SK-N-SH (cell line): ENCODE results near the gene MMS22L. TPM values are rescaled to one million over a fixed set of nuclear protein-coding genes. Genes with fewer than 3 reads are reported as not detected.
A peak's percentile ranks its signal among the peaks of the same experiment; 100 is the strongest.

Experiments used
- CTCF ChIA-PET: fragments of 300-600, 350-600 bp; formaldehyde crosslinking; extraction: SDS; loops from one replicate; lab custom pipeline; 2021; lab: Yijun Ruan, JAX
- POLR2A ChIA-PET: fragments of 350-600 bp; sonication (Branson Sonifier 250); formaldehyde crosslinking; extraction: SDS; loops from one replicate; lab custom pipeline; 2020; ENCODE audit warnings: antibody characterized with exemption, inconsistent platforms; lab: Yijun Ruan, JAX
- DNase-seq: peaks from one replicate; pipeline ENCODE4 v3.0.0; 2012
- H2AFZ ChIP-seq: fragments of 200-600 bp; sonication (generic); 2 replicates; pipeline ENCODE4 v1.8.1; 2016; ENCODE audit warnings: antibody characterized with exemption, mild to moderate bottlenecking, low read depth
- H3F3A ChIP-seq: fragments of 200-600 bp; sonication (generic); replicated peaks from 2 replicates; pipeline ENCODE3; 2016; ENCODE audit warnings: antibody characterized with exemption, mild to moderate bottlenecking; ENCODE audit not compliant: insufficient read depth
- H3K27ac ChIP-seq, 2 experiments: fragments of 200-500 bp in 1 of 2; fragments of 200-600 bp in 1 of 2; sonication (Bioruptor generic) in 1 of 2; sonication (generic), shearing (Covaris generic) in 1 of 2; 2 replicates each; pipeline versions ENCODE4 v1.5.1 to v1.6.1; 2014 to 2016; ENCODE audit warnings: low read depth in 2 of 2, inconsistent platforms in 1 of 2, low read length in 1 of 2, mild to moderate bottlenecking in 1 of 2, mixed read lengths in 1 of 2
- H3K27me3 ChIP-seq: fragments of 200-600 bp; sonication (generic), shearing (Covaris generic); 2 replicates; pipeline ENCODE4 v1.6.1; 2016; ENCODE audit warnings: mixed run types; ENCODE audit not compliant: insufficient read depth
- H3K36me3 ChIP-seq, 2 experiments: fragments of 200-500 bp in 1 of 2; fragments of 200-600 bp in 1 of 2; sonication (Bioruptor generic) in 1 of 2; sonication (generic) in 1 of 2; replicated peaks in 1 of 2; 2 replicates each; pipeline versions ENCODE3 to v1.5.1; 2014 to 2016; ENCODE audit warnings: low read length in 1 of 2, mild to moderate bottlenecking in 1 of 2; ENCODE audit not compliant: insufficient read depth in 2 of 2, control insufficient read depth in 1 of 2
- H3K4me1 ChIP-seq, 2 experiments: fragments of 200-500 bp in 1 of 2; fragments of 200-600 bp in 1 of 2; sonication (Bioruptor generic) in 1 of 2; sonication (generic), shearing (Covaris generic) in 1 of 2; 2 replicates each; pipeline versions ENCODE4 v1.5.1 to v1.6.1; 2014 to 2016; ENCODE audit warnings: low read depth in 1 of 2, low read length in 1 of 2, mixed run types in 1 of 2; ENCODE audit not compliant: insufficient read depth in 2 of 2, control insufficient read depth in 1 of 2
- H3K4me2 ChIP-seq: fragments of 200-600 bp; sonication (generic), shearing (Covaris generic); 2 replicates; pipeline ENCODE4 v1.6.1; 2017; ENCODE audit warnings: mixed run types
- H3K4me3 ChIP-seq, 2 experiments: fragments of 200-500 bp in 1 of 2; fragments of 200-600 bp in 1 of 2; sonication (Bioruptor generic) in 1 of 2; sonication (generic), shearing (Covaris generic) in 1 of 2; 2 replicates each; pipeline versions ENCODE4 v1.5.1 to v1.8.1; 2014 to 2016; ENCODE audit warnings: low read depth in 2 of 2, inconsistent platforms in 1 of 2, low read length in 1 of 2, mild to moderate bottlenecking in 1 of 2, mixed read lengths in 1 of 2, moderate library complexity in 1 of 2
- H3K79me2 ChIP-seq: fragments of 200-600 bp; sonication (generic); 2 replicates; pipeline ENCODE4 v1.8.1; 2017; ENCODE audit warnings: mild to moderate bottlenecking; ENCODE audit not compliant: insufficient read depth
- H3K9ac ChIP-seq: fragments of 200-600 bp; sonication (generic); 2 replicates; pipeline ENCODE4 v1.6.1; 2017; ENCODE audit warnings: mixed run types
- H3K9me2 ChIP-seq: fragments of 200-600 bp; sonication (generic); 2 replicates; pipeline ENCODE4 v1.6.1; 2017; ENCODE audit warnings: mixed run types
- H3K9me3 ChIP-seq: fragments of 200-600 bp; sonication (generic); 2 replicates; pipeline ENCODE4 v1.6.1; 2017; ENCODE audit warnings: mixed run types, mild to moderate bottlenecking, moderate library complexity
- H4K20me1 ChIP-seq: fragments of 200-600 bp; sonication (generic); 2 replicates; pipeline ENCODE4 v1.6.1; 2017; ENCODE audit warnings: mild to moderate bottlenecking, mixed run types; ENCODE audit not compliant: insufficient read depth
- EP300 ChIP-seq, 2 experiments: IDR thresholded peaks; 2 replicates each; pipeline versions ENCODE4 v1.4.0 to v1.6.1; 2012; ENCODE audit warnings: borderline replicate concordance in 1 of 2, low read depth in 1 of 2, low read length in 1 of 2
- RAD21 ChIP-seq: IDR thresholded peaks from 2 replicates; pipeline ENCODE4 v1.6.1; 2012; ENCODE audit warnings: mild to moderate bottlenecking, low read length
- SMC3 ChIP-seq: IDR thresholded peaks from 2 replicates; pipeline ENCODE4 v1.6.1; 2012; ENCODE audit warnings: low read depth, low read length, improper control_type of control experiment
- WGBS: methylation state at CpG from one replicate; pipeline ENCODE4 v1.1.6; 2017; ENCODE audit warnings: low lambda C conversion rate; 5-methylcytosine and 5-hydroxymethylcytosine counted together
- polyA plus RNA-seq, 3 experiments: library from polyadenylated mRNA; depleted of rRNA; stranded (reverse); fragments of >200 nt; gene quantifications; 2 replicates each; pipeline ENCODE4 v1.2.3, GENCODE V29; 2012
- TF ChIP-seq, protein P1 (sequence below): IDR thresholded peaks from 2 replicates; pipeline ENCODE4 v1.6.1; 2012; ENCODE audit warnings: mild to moderate bottlenecking, low read depth, low read length, moderate library complexity
- TF ChIP-seq, protein P2 (sequence below): fragments of 200-600 bp; sonication (generic); IDR thresholded peaks from 2 replicates; pipeline ENCODE4 v1.6.1; 2017; ENCODE audit warnings: antibody characterized with exemption, mild to moderate bottlenecking, moderate library complexity
- TF ChIP-seq, protein P3 (sequence below): IDR thresholded peaks from 2 replicates; pipeline ENCODE4 v1.4.0; 2012; ENCODE audit warnings: low read depth, borderline replicate concordance

MMS22L gene
- polyA plus RNA-seq, 1 of the 3 experiments (the other 2 are of a cell fraction), result 4.3 TPM

DNA sequence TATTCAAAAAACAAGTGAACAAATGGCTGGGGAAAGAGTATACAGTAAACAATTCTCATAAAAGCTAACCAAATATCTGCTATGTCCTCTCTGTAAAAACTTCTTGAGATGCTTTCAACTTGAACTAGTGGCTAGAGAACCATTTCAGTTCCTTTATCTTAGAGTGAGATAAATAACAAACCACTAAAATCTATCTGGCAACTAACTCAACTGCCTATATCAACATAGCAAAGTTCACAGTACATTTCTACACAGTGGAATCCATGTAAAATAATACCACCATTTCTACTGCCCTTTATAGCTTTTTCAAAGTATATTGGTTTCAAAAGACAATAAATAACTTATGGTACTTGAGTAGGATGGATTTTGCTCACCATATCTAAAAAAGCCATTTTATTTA lies 95.1 kb downstream of the MMS22L start (continued):
- TF ChIP-seq, protein P1, sequence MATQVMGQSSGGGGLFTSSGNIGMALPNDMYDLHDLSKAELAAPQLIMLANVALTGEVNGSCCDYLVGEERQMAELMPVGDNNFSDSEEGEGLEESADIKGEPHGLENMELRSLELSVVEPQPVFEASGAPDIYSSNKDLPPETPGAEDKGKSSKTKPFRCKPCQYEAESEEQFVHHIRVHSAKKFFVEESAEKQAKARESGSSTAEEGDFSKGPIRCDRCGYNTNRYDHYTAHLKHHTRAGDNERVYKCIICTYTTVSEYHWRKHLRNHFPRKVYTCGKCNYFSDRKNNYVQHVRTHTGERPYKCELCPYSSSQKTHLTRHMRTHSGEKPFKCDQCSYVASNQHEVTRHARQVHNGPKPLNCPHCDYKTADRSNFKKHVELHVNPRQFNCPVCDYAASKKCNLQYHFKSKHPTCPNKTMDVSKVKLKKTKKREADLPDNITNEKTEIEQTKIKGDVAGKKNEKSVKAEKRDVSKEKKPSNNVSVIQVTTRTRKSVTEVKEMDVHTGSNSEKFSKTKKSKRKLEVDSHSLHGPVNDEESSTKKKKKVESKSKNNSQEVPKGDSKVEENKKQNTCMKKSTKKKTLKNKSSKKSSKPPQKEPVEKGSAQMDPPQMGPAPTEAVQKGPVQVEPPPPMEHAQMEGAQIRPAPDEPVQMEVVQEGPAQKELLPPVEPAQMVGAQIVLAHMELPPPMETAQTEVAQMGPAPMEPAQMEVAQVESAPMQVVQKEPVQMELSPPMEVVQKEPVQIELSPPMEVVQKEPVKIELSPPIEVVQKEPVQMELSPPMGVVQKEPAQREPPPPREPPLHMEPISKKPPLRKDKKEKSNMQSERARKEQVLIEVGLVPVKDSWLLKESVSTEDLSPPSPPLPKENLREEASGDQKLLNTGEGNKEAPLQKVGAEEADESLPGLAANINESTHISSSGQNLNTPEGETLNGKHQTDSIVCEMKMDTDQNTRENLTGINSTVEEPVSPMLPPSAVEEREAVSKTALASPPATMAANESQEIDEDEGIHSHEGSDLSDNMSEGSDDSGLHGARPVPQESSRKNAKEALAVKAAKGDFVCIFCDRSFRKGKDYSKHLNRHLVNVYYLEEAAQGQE, result no peak

DNA sequence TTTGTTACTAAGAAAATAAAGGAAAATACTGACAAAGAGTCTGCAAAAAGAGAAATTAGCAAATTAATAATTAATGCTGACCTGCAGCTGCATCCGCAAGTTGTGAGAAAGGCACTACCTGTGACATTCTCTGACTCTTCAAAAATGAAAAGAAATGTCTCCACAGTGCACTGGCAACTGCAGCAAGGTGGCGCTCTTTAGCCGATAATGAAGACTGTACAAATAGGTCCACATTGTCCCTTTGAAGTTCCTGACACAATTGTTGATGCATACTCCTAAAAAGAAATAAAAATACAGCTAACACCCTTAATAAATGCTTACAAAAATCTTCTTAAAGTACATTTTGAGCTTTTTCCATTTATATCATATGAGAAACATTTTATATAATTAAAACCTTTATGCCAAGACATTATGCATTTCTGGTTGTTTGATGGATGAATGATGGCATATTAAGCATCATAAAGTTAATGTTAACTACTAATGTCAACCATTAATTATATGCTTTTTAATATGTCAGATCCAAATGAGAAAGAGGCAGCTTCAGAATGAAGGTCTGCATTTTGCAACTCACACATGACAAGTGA lies 96.5 kb downstream of the MMS22L start:
- ChIA-PET POLR2A (no interaction called here), CTCF (interaction anchor here (0.6 to 7.8 kb wide), 63 partner anchors 9 to 1933 kb away, joined by 3 to 115 read pairs (median 4); no protein-coding TSS in a partner anchor)
- 29% methylated on average over 3 of the region's 3 CpGs for WGBS
- Histone ChIP-seq H3K36me3 (no peaks in the 10 kb centered on the region), H3K4me2 (no peak overlapping the region), H3K9ac (no peak overlapping the region), H2AFZ (no peak overlapping the region), H4K20me1 (no peaks in the 10 kb centered on the region), H3K4me3 (no peak overlapping the region; a peak in 1 of 4 replicates), H3K27ac (no peak overlapping the region), H3K9me2 (no peaks in the 10 kb centered on the region), H3K79me2 (no peaks in the 10 kb centered on the region), H3F3A (peaks cover 10% of the 10 kb centered on the region), H3K27me3 (no peaks in the 10 kb centered on the region), H3K9me3 (no peaks in the 10 kb centered on the region), H3K4me1 (peaks cover 5 to 18% of the 10 kb centered on the region in 2 experiments; a peak in 3 of 4 replicates)
- TF ChIP-seq, protein P2, sequence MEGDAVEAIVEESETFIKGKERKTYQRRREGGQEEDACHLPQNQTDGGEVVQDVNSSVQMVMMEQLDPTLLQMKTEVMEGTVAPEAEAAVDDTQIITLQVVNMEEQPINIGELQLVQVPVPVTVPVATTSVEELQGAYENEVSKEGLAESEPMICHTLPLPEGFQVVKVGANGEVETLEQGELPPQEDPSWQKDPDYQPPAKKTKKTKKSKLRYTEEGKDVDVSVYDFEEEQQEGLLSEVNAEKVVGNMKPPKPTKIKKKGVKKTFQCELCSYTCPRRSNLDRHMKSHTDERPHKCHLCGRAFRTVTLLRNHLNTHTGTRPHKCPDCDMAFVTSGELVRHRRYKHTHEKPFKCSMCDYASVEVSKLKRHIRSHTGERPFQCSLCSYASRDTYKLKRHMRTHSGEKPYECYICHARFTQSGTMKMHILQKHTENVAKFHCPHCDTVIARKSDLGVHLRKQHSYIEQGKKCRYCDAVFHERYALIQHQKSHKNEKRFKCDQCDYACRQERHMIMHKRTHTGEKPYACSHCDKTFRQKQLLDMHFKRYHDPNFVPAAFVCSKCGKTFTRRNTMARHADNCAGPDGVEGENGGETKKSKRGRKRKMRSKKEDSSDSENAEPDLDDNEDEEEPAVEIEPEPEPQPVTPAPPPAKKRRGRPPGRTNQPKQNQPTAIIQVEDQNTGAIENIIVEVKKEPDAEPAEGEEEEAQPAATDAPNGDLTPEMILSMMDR, result peak; percentile 98
- TF ChIP-seq EP300 (IDR thresholded peaks at IDR 0.05; ENCODE audit: borderline replicate concordance in 1 of 2, low read depth in 1 of 2, low read length in 1 of 2) (no peak), SMC3 (peak; percentile 92), RAD21 (peak; percentile 97)
- TF ChIP-seq, protein P3, sequence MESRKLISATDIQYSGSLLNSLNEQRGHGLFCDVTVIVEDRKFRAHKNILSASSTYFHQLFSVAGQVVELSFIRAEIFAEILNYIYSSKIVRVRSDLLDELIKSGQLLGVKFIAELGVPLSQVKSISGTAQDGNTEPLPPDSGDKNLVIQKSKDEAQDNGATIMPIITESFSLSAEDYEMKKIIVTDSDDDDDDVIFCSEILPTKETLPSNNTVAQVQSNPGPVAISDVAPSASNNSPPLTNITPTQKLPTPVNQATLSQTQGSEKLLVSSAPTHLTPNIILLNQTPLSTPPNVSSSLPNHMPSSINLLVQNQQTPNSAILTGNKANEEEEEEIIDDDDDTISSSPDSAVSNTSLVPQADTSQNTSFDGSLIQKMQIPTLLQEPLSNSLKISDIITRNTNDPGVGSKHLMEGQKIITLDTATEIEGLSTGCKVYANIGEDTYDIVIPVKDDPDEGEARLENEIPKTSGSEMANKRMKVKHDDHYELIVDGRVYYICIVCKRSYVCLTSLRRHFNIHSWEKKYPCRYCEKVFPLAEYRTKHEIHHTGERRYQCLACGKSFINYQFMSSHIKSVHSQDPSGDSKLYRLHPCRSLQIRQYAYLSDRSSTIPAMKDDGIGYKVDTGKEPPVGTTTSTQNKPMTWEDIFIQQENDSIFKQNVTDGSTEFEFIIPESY, result no peak
- peak; percentile 40 for DNase-seq
